HCT116 (cell line): ENCODE measurements around the gene KIF14. TPM values are rescaled to one million over a fixed set of nuclear protein-coding genes. Genes with fewer than 3 reads are reported as not detected.

Source experiments
- ATAC-seq: fragments of 200-7000 bp; cut with Tn5 transposase; 2 replicates; pipeline ENCODE4 v1.9.1; 2020; ENCODE audit warnings: mild to moderate bottlenecking, moderate library complexity
- BruUV-seq: library from RNA; stranded (reverse); fragments of 400-500 nt; replicated peaks from 2 replicates; lab custom pipeline; 2021; lab: Mats Ljungman, UMichigan
- CTCF ChIA-PET: fragments of 300-600 bp; sonication (Branson Sonifier 250); formaldehyde crosslinking; loops from one replicate; lab custom pipeline; 2021; ENCODE audit warnings: antibody characterized with exemption; lab: Charles Lee
- POLR2A ChIA-PET: fragments of 300-600, 350-600 bp; sonication (Branson Sonifier 250); formaldehyde crosslinking; loops from one replicate; lab custom pipeline; 2021; ENCODE audit warnings: antibody characterized with exemption; lab: Charles Lee
- RAD21 ChIA-PET, 2 experiments: fragments of 300-600 bp; sonication (Branson Sonifier 250); formaldehyde crosslinking; loops; one replicate each; lab custom pipeline; 2023; ENCODE audit warnings: low total read pairs in 2 of 2; ENCODE audit not compliant: uncharacterized antibody in 2 of 2, unreplicated experiment in 2 of 2, low non-redundant PET in 1 of 2; lab: Charles Lee
- DNase-seq: peaks from one replicate; pipeline ENCODE4 v3.0.0-alpha.2; 2010; ENCODE audit warnings: low read depth, low spot score
- H2AFZ ChIP-seq: fragments of 200-600 bp; shearing (Covaris generic), sonication (generic); 2 replicates; pipeline ENCODE4 v1.6.1; 2017; ENCODE audit warnings: low read depth, mixed run types, mixed read lengths, antibody characterized with exemption, low read length; ENCODE audit not compliant: poor library complexity, severe bottlenecking
- H3K27ac ChIP-seq: 2 replicates; pipeline ENCODE4 v1.5.1; 2012; ENCODE audit warnings: low read depth, low read length
- H3K27me3 ChIP-seq: fragments of 200-600 bp; sonication (generic); 2 replicates; pipeline ENCODE4 v1.6.1; 2016; ENCODE audit warnings: mixed run types, low read length, mixed read lengths; ENCODE audit not compliant: insufficient read depth
- H3K36me3 ChIP-seq, 2 experiments: fragments of 200-500 bp in 1 of 2; fragments of 200-600 bp in 1 of 2; sonication (Bioruptor generic) in 1 of 2; sonication (generic) in 1 of 2; 2 replicates each; pipeline versions ENCODE4 v1.5.1 to v1.6.1; 2014 to 2016; ENCODE audit warnings: low read length in 2 of 2, inconsistent platforms in 1 of 2, mixed read lengths in 1 of 2, mixed run types in 1 of 2; ENCODE audit not compliant: insufficient read depth in 2 of 2, control insufficient read depth in 1 of 2
- H3K4me1 ChIP-seq, 2 experiments: fragments of 200-600 bp in 1 of 2; sonication (generic) in 1 of 2; 2 replicates each; pipeline versions ENCODE4 v1.5.1 to v1.6.1; 2012 to 2017; ENCODE audit warnings: low read length in 2 of 2, inconsistent platforms in 1 of 2, mild to moderate bottlenecking in 1 of 2, mixed read lengths in 1 of 2, mixed run types in 1 of 2, moderate library complexity in 1 of 2; ENCODE audit not compliant: insufficient read depth in 2 of 2, control insufficient read depth in 1 of 2
- H3K4me2 ChIP-seq: fragments of 200-600 bp; sonication (generic); 2 replicates; pipeline ENCODE4 v1.6.1; 2017; ENCODE audit warnings: mixed run types, low read length, mixed read lengths
- H3K4me3 ChIP-seq, 2 experiments: fragments of 200-600 bp in 1 of 2; sonication (generic) in 1 of 2; replicated peaks in 1 of 2; 2 replicates each; pipeline ENCODE4 v1.5.1; 2011 to 2016; ENCODE audit warnings: low read length in 2 of 2, control low read depth in 1 of 2, low read depth in 1 of 2, mild to moderate bottlenecking in 1 of 2, mixed read lengths in 1 of 2, mixed run types in 1 of 2
- H3K79me2 ChIP-seq: fragments of 200-600 bp; sonication (generic); 2 replicates; pipeline ENCODE4 v1.6.1; 2017; ENCODE audit warnings: mild to moderate bottlenecking, mixed run types, low read length, moderate library complexity, mixed read lengths; ENCODE audit not compliant: insufficient read depth
- H3K9ac ChIP-seq: fragments of 200-600 bp; sonication (generic); 2 replicates; pipeline ENCODE4 v1.6.1; 2016; ENCODE audit warnings: low read length, mixed read lengths
- H3K9me2 ChIP-seq: fragments of 200-600 bp; sonication (generic), shearing (Covaris generic); 2 replicates; pipeline ENCODE4 v1.6.1; 2017; ENCODE audit warnings: mixed run types, mild to moderate bottlenecking, moderate library complexity; ENCODE audit not compliant: insufficient read depth
- H3K9me3 ChIP-seq, 2 experiments: fragments of 200-500 bp in 1 of 2; fragments of 200-600 bp in 1 of 2; sonication (Bioruptor generic) in 1 of 2; sonication (generic) in 1 of 2; 2 replicates each; pipeline ENCODE4 v1.6.1; 2014 to 2017; ENCODE audit warnings: low read length in 2 of 2, mixed read lengths in 2 of 2, inconsistent platforms in 1 of 2, low read depth in 1 of 2, mild to moderate bottlenecking in 1 of 2, mixed run types in 1 of 2, moderate library complexity in 1 of 2; ENCODE audit not compliant: control insufficient read depth in 1 of 2, insufficient read depth in 1 of 2
- H4K20me1 ChIP-seq: fragments of 200-600 bp; sonication (generic), shearing (Covaris generic); 2 replicates; pipeline ENCODE4 v1.6.1; 2017; ENCODE audit warnings: mixed run types, mild to moderate bottlenecking, moderate library complexity; ENCODE audit not compliant: insufficient read depth
- CBX3 ChIP-seq: IDR thresholded peaks from 2 replicates; pipeline ENCODE4 v1.6.1; 2012; ENCODE audit warnings: low read depth
- EZH2 ChIP-seq: fragments of 200-600 bp; sonication (generic); IDR thresholded peaks from 2 replicates; pipeline ENCODE4 v1.6.1; 2017; ENCODE audit warnings: antibody characterized with exemption, mixed run types
- EZH2phosphoT487 ChIP-seq: fragments of 200-600 bp; IDR thresholded peaks from 2 replicates; pipeline ENCODE4 v1.6.1; 2018; ENCODE audit warnings: antibody characterized with exemption, borderline replicate concordance
- FOSL1 ChIP-seq: IDR thresholded peaks from 2 replicates; pipeline ENCODE4 v1.6.1; 2012; ENCODE audit warnings: low read depth
- MAX ChIP-seq: IDR thresholded peaks from 2 replicates; pipeline ENCODE4 v1.6.1; 2012
- POLR2AphosphoS5 ChIP-seq: IDR thresholded peaks from 2 replicates; pipeline ENCODE4 v1.6.1; 2011; ENCODE audit warnings: mild to moderate bottlenecking, low read depth, low read length, moderate library complexity
- RAD21 ChIP-seq: IDR thresholded peaks from 2 replicates; pipeline ENCODE4 v1.6.1; 2012; ENCODE audit warnings: low read depth, mild to moderate bottlenecking
- REST ChIP-seq: IDR thresholded peaks from 2 replicates; pipeline ENCODE4 v1.6.1; 2012; ENCODE audit warnings: low read depth
- YY1 ChIP-seq: IDR thresholded peaks from 2 replicates; pipeline ENCODE4 v1.6.1; 2011; ENCODE audit warnings: low read length, low read depth, moderate library complexity, mild to moderate bottlenecking; ENCODE audit not compliant: insufficient replicate concordance; ENCODE audit errors: extremely low read depth
- ZBTB33 ChIP-seq: IDR thresholded peaks from 2 replicates; pipeline ENCODE4 v1.6.1; 2011; ENCODE audit warnings: mild to moderate bottlenecking, low read length, moderate library complexity; ENCODE audit not compliant: insufficient replicate concordance; ENCODE audit errors: extremely low read depth
- ZFX ChIP-seq: fragments of 450-650 bp; IDR thresholded peaks from 2 replicates; pipeline ENCODE4 v1.6.1; 2017
- ZNF274 ChIP-seq: fragments of 200-500 bp; sonication (Bioruptor generic); IDR thresholded peaks from 2 replicates; pipeline ENCODE4 v1.6.1; 2014; ENCODE audit warnings: mild to moderate bottlenecking, low read depth, low read length, inconsistent platforms
- intact Hi-C: fragments of 100-400 bp; cut with micrococcal nuclease; formaldehyde crosslinking; loops from 2 replicates; pipeline ENCODE4 v1.10.0; 2022
- total RNA-seq: library from RNA; stranded (reverse); gene quantifications from one replicate; pipeline ENCODE4 v1.2.1, GENCODE V29; 2021; ENCODE audit not compliant: unreplicated experiment
- TF ChIP-seq, protein P1 (sequence below), 3 experiments: fragments of 200-600 bp in 1 of 3; sonication (generic) in 1 of 3; IDR thresholded peaks in 2 of 3; conservative IDR thresholded peaks in 1 of 3; 2 replicates each; pipeline ENCODE4 v1.5.1; 2012 to 2017; ENCODE audit warnings: low read depth in 2 of 3, low read length in 2 of 3, antibody characterized with exemption in 1 of 3, borderline replicate concordance in 1 of 3, control low read depth in 1 of 3, mild to moderate bottlenecking in 1 of 3, mixed read lengths in 1 of 3, mixed run types in 1 of 3, moderate library complexity in 1 of 3; ENCODE audit not compliant: insufficient read depth in 1 of 3
- TF ChIP-seq, protein P2 (sequence below): IDR thresholded peaks from 2 replicates; pipeline ENCODE4 v1.6.1; 2012

Gene KIF14
- total RNA-seq, 1 experiment from 2014 or later: 21.8 TPM

DNA sequence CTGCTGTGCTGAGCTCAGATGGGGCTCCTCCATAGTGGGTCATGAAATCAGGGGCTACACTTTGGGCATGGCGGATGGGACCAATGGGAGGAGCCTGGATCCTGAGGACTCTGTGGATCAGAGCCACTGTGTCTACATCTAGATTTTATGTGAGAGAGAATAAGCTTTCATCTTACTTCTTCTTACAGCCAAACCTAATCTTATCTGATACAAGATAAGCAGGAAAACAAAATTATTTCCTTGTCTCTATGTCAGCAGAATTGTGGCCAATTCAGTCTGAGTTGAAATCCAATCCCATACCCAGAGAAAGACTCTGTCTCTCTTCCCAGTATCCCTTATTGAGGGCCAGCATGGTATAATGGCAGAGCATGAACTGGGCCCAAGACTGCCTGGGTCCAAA, 56.2 kb downstream of the KIF14 start (continued):
- no peak for TF ChIP-seq ZBTB33

DNA sequence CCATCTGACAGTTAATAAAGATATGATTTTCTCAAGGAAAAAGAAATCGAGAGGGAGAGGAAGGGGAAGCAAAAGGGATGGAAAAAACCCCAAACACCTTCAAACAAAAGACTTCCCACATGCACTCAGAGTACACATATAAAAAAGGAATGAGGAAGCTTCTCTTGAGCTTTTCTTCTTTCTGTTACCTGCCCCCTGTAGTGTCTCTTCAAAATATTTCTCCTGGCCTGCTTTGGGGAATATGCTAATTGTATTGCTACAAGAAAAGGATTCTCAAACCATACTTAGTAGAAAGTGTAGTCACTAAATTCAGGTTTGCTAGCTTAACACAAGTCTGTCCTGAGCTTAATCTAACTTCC, 58.7 kb downstream of the KIF14 start:
- no peak for DNase-seq
- intact Hi-C loops: no loop called here
- Histone ChIP-seq H3K4me1 (no peaks in the 10 kb centered on the region), H3K79me2 (no peaks in the 10 kb centered on the region), H4K20me1 (no peaks in the 10 kb centered on the region), H3K27me3 (no peaks in the 10 kb centered on the region), H3K9ac (no peak overlapping the region), H3K27ac (no peak overlapping the region), H2AFZ (no peak overlapping the region), H3K4me2 (no peak overlapping the region), H3K36me3 (peaks cover 10 to 17% of the 10 kb centered on the region in 2 experiments; a peak in 2 of 4 replicates), H3K9me2 (no peaks in the 10 kb centered on the region), H3K4me3 (no peak overlapping the region), H3K9me3 (no peaks in the 10 kb centered on the region)
- BruUV-seq: no TSS peak
- CTCF ChIA-PET: interaction anchor here (1.5 kb wide), 1 partner anchor 557 kb away, joined by 3 read pairs; no protein-coding TSS in a partner anchor
- POLR2A ChIA-PET: no interaction called here
- RAD21 ChIA-PET: no interaction called here
- ATAC-seq: no peak
- TF ChIP-seq, protein P1, sequence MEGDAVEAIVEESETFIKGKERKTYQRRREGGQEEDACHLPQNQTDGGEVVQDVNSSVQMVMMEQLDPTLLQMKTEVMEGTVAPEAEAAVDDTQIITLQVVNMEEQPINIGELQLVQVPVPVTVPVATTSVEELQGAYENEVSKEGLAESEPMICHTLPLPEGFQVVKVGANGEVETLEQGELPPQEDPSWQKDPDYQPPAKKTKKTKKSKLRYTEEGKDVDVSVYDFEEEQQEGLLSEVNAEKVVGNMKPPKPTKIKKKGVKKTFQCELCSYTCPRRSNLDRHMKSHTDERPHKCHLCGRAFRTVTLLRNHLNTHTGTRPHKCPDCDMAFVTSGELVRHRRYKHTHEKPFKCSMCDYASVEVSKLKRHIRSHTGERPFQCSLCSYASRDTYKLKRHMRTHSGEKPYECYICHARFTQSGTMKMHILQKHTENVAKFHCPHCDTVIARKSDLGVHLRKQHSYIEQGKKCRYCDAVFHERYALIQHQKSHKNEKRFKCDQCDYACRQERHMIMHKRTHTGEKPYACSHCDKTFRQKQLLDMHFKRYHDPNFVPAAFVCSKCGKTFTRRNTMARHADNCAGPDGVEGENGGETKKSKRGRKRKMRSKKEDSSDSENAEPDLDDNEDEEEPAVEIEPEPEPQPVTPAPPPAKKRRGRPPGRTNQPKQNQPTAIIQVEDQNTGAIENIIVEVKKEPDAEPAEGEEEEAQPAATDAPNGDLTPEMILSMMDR (IDR thresholded peaks at IDR 0.05 in 2 of 3, conservative IDR thresholded peaks at IDR 0.05 in 1 of 3; ENCODE audit: borderline replicate concordance in 1 of 3, insufficient read depth in 1 of 3, low read depth in 2 of 3, low read length in 2 of 3): no peak
- TF ChIP-seq MAX (no peak), YY1 (no peak), POLR2AphosphoS5 (no peak), EZH2 (no peak), ZBTB33 (no peak), RAD21 (no peak), FOSL1 (no peak), CBX3 (no peak), REST (no peak), ZFX (no peak), EZH2phosphoT487 (no peak), ZNF274 (no peak)
- TF ChIP-seq, protein P2, sequence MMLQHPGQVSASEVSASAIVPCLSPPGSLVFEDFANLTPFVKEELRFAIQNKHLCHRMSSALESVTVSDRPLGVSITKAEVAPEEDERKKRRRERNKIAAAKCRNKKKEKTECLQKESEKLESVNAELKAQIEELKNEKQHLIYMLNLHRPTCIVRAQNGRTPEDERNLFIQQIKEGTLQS: no peak
